ENCODE measurements around the gene STYK1.

The STYK1 gene

GRCh38 chr12:10623131-10623530 lies 50.7 kb downstream of the STYK1 start:
- Histone ChIP-seq H3K27ac (ENCODE audit: low read length) (no peak overlapping the region), H3K36me3 (ENCODE audit: control insufficient read depth in 2 of 2, insufficient read depth in 2 of 2, low read length in 2 of 2) (no peaks in the 10 kb centered on the region), H3K4me1 (ENCODE audit: control insufficient read depth, insufficient read depth, low read length) (no peaks in the 10 kb centered on the region), H3K9me3 (ENCODE audit: control insufficient read depth in 2 of 2, low read length in 2 of 2) (no peaks in the 10 kb centered on the region), H3K4me3 (ENCODE audit: low read length in 2 of 2) (no peak overlapping the region), H3K9ac (ENCODE audit: low read length in 2 of 2) (no peak overlapping the region), H3K27me3 (ENCODE audit: control insufficient read depth in 1 of 2, insufficient read depth in 2 of 2, low read length in 2 of 2) (peaks cover 4 to 8% of the 10 kb centered on the region in 2 donors)

- no peaks in the 10 kb centered on the region for H3K9me3 ChIP-seq (ENCODE audit: control insufficient read depth in 2 of 2, low read length in 2 of 2)
- H3K27me3 ChIP-seq (ENCODE audit: control insufficient read depth in 1 of 2, insufficient read depth in 2 of 2, low read length in 2 of 2) = peaks cover 4 to 8% of the 10 kb centered on the region in 2 donors
- no peak overlapping the region for H3K4me3 ChIP-seq (ENCODE audit: low read length in 2 of 2)
- no peak overlapping the region for H3K9ac ChIP-seq (ENCODE audit: low read length in 2 of 2)
- H3K27ac ChIP-seq (ENCODE audit: low read length) = no peak overlapping the region
- no peaks in the 10 kb centered on the region for H3K4me1 ChIP-seq (ENCODE audit: control insufficient read depth, insufficient read depth, low read length)
- H3K36me3 ChIP-seq (ENCODE audit: control insufficient read depth in 2 of 2, insufficient read depth in 2 of 2, low read length in 2 of 2) = no peaks in the 10 kb centered on the region
Measured at GRCh38 chr12:10621278-10621677, 52.6 kb downstream of the STYK1 start.

GRCh38 chr12:10620078-10620779 lies 53.6 kb downstream of the STYK1 start:
- Histone ChIP-seq H3K27ac (ENCODE audit: low read length) (no peak overlapping the region), H3K4me1 (ENCODE audit: control insufficient read depth, insufficient read depth, low read length) (no peaks in the 10 kb centered on the region), H3K27me3 (ENCODE audit: control insufficient read depth in 1 of 2, insufficient read depth in 2 of 2, low read length in 2 of 2) (peaks cover 4 to 8% of the 10 kb centered on the region in 2 donors), H3K9me3 (ENCODE audit: control insufficient read depth in 2 of 2, low read length in 2 of 2) (no peaks in the 10 kb centered on the region), H3K9ac (ENCODE audit: low read length in 2 of 2) (no peak overlapping the region), H3K36me3 (ENCODE audit: control insufficient read depth in 2 of 2, insufficient read depth in 2 of 2, low read length in 2 of 2) (no peaks in the 10 kb centered on the region), H3K4me3 (ENCODE audit: low read length in 2 of 2) (no peak overlapping the region)

GRCh38 chr12:10618338-10618987 lies 55.4 kb downstream of the STYK1 start:
- Histone ChIP-seq H3K4me1 (ENCODE audit: control insufficient read depth, insufficient read depth, low read length) (no peaks in the 10 kb centered on the region), H3K27ac (ENCODE audit: low read length) (no peak overlapping the region), H3K4me3 (ENCODE audit: low read length in 2 of 2) (no peak overlapping the region), H3K9ac (ENCODE audit: low read length in 2 of 2) (no peak overlapping the region), H3K27me3 (ENCODE audit: control insufficient read depth in 1 of 2, insufficient read depth in 2 of 2, low read length in 2 of 2) (peaks cover 4 to 8% of the 10 kb centered on the region in 2 donors), H3K9me3 (ENCODE audit: control insufficient read depth in 2 of 2, low read length in 2 of 2) (no peaks in the 10 kb centered on the region), H3K36me3 (ENCODE audit: control insufficient read depth in 2 of 2, insufficient read depth in 2 of 2, low read length in 2 of 2) (no peaks in the 10 kb centered on the region)

GRCh38 chr12:10617863-10618262 lies 56.0 kb downstream of the STYK1 start:
- H3K9ac ChIP-seq (ENCODE audit: low read length in 2 of 2) = no peak overlapping the region
- no peaks in the 10 kb centered on the region for H3K36me3 ChIP-seq (ENCODE audit: control insufficient read depth in 2 of 2, insufficient read depth in 2 of 2, low read length in 2 of 2)
- no peak overlapping the region for H3K4me3 ChIP-seq (ENCODE audit: low read length in 2 of 2)
- no peaks in the 10 kb centered on the region for H3K4me1 ChIP-seq (ENCODE audit: control insufficient read depth, insufficient read depth, low read length)
- H3K27me3 ChIP-seq (ENCODE audit: control insufficient read depth in 1 of 2, insufficient read depth in 2 of 2, low read length in 2 of 2) = peaks cover 4 to 8% of the 10 kb centered on the region in 2 donors
- H3K27ac ChIP-seq (ENCODE audit: low read length) = no peak overlapping the region
- H3K9me3 ChIP-seq (ENCODE audit: control insufficient read depth in 2 of 2, low read length in 2 of 2) = no peaks in the 10 kb centered on the region

GRCh38 chr12:10615532-10615931 lies 58.3 kb downstream of the STYK1 start:
- Histone ChIP-seq H3K9me3 (ENCODE audit: control insufficient read depth in 2 of 2, low read length in 2 of 2) (no peaks in the 10 kb centered on the region), H3K4me1 (ENCODE audit: control insufficient read depth, insufficient read depth, low read length) (peaks cover 3% of the 10 kb centered on the region), H3K9ac (ENCODE audit: low read length in 2 of 2) (no peak overlapping the region), H3K27me3 (ENCODE audit: control insufficient read depth in 1 of 2, insufficient read depth in 2 of 2, low read length in 2 of 2) (peaks cover 4% of the 10 kb centered on the region in 2 donors), H3K27ac (ENCODE audit: low read length) (no peak overlapping the region), H3K36me3 (ENCODE audit: control insufficient read depth in 2 of 2, insufficient read depth in 2 of 2, low read length in 2 of 2) (no peaks in the 10 kb centered on the region), H3K4me3 (ENCODE audit: low read length in 2 of 2) (no peak overlapping the region)

GRCh38 chr12:10614056-10614370 lies 59.8 kb downstream of the STYK1 start:
- H3K36me3 ChIP-seq (ENCODE audit: control insufficient read depth in 2 of 2, insufficient read depth in 2 of 2, low read length in 2 of 2) = peaks cover 10% of the 10 kb centered on the region in 2 donors
- peak overlapping the region; percentile 80 for H3K27ac ChIP-seq (ENCODE audit: low read length)
- H3K9me3 ChIP-seq (ENCODE audit: control insufficient read depth in 2 of 2, low read length in 2 of 2) = no peaks in the 10 kb centered on the region
- peaks cover 3% of the 10 kb centered on the region for H3K4me1 ChIP-seq (ENCODE audit: control insufficient read depth, insufficient read depth, low read length)
- H3K4me3 ChIP-seq (ENCODE audit: low read length in 2 of 2) = peak overlapping the region; percentile 80 to 97
- no peaks in the 10 kb centered on the region for H3K27me3 ChIP-seq (ENCODE audit: control insufficient read depth in 1 of 2, insufficient read depth in 2 of 2, low read length in 2 of 2)
- peak overlapping the region; percentile 95 to 96 for H3K9ac ChIP-seq (ENCODE audit: low read length in 2 of 2)

GRCh38 chr12:10613349-10614055 lies 60.4 kb downstream of the STYK1 start, which contains the start of gene MAGOHB:
MAGOHB (minus strand) TSS chr12:10613609; CDS start chr12:10613532, 77 bp downstream.
- peak within 1 kb of the TSS; percentile 95 to 96 for H3K9ac ChIP-seq (ENCODE audit: low read length in 2 of 2)
- peak within 1 kb of the TSS; percentile 80 for H3K27ac ChIP-seq (ENCODE audit: low read length)
- no peaks in the 10 kb centered on the region for H3K27me3 ChIP-seq (ENCODE audit: control insufficient read depth in 1 of 2, insufficient read depth in 2 of 2, low read length in 2 of 2)
- peaks cover 3% of the 10 kb centered on the region for H3K4me1 ChIP-seq (ENCODE audit: control insufficient read depth, insufficient read depth, low read length)
- H3K4me3 ChIP-seq (ENCODE audit: low read length in 2 of 2) = peak within 1 kb of the TSS; percentile 80 to 97
- peaks cover 14 to 15% of the 10 kb centered on the region in 2 donors for H3K36me3 ChIP-seq (ENCODE audit: control insufficient read depth in 2 of 2, insufficient read depth in 2 of 2, low read length in 2 of 2)
- no peaks in the 10 kb centered on the region for H3K9me3 ChIP-seq (ENCODE audit: control insufficient read depth in 2 of 2, low read length in 2 of 2)

GRCh38 chr12:10612984-10613348 lies 60.9 kb downstream of the STYK1 start:
- Histone ChIP-seq H3K4me3 (ENCODE audit: low read length in 2 of 2) (peak overlapping the region; percentile 80 to 97), H3K27me3 (ENCODE audit: control insufficient read depth in 1 of 2, insufficient read depth in 2 of 2, low read length in 2 of 2) (no peaks in the 10 kb centered on the region), H3K9me3 (ENCODE audit: control insufficient read depth in 2 of 2, low read length in 2 of 2) (no peaks in the 10 kb centered on the region), H3K9ac (ENCODE audit: low read length in 2 of 2) (peak overlapping the region; percentile 95 to 96), H3K27ac (ENCODE audit: low read length) (peak overlapping the region; percentile 80), H3K4me1 (ENCODE audit: control insufficient read depth, insufficient read depth, low read length) (peaks cover 3% of the 10 kb centered on the region), H3K36me3 (ENCODE audit: control insufficient read depth in 2 of 2, insufficient read depth in 2 of 2, low read length in 2 of 2) (peaks cover 14 to 15% of the 10 kb centered on the region in 2 donors)

- peak overlapping the region in 1 of 2 donors; percentile 95 for H3K9ac ChIP-seq (ENCODE audit: low read length in 2 of 2)
- no peak overlapping the region for H3K27ac ChIP-seq (ENCODE audit: low read length)
- H3K4me3 ChIP-seq (ENCODE audit: low read length in 2 of 2) = peak overlapping the region; percentile 80 to 97
- no peaks in the 10 kb centered on the region for H3K27me3 ChIP-seq (ENCODE audit: control insufficient read depth in 1 of 2, insufficient read depth in 2 of 2, low read length in 2 of 2)
- H3K4me1 ChIP-seq (ENCODE audit: control insufficient read depth, insufficient read depth, low read length) = peaks cover 3% of the 10 kb centered on the region
- peaks cover 14 to 22% of the 10 kb centered on the region in 2 donors for H3K36me3 ChIP-seq (ENCODE audit: control insufficient read depth in 2 of 2, insufficient read depth in 2 of 2, low read length in 2 of 2)
- H3K9me3 ChIP-seq (ENCODE audit: control insufficient read depth in 2 of 2, low read length in 2 of 2) = no peaks in the 10 kb centered on the region
Measured at GRCh38 chr12:10612110-10612509, 61.7 kb downstream of the STYK1 start.
